Activated T-cell treated with anti-CD3 and anti-CD28 coated beads, Interleukin-2, amount 50 U/mL, for 72 hours (primary cell): Measurements from ENCODE around the gene LIME1. TPM values are rescaled to one million over a fixed set of nuclear protein-coding genes. Genes with fewer than 3 reads are reported as not detected.

ENCODE experiments used
- ATAC-seq, 2 donors: fragments of 150-1000 bp; cut with Tn5 transposase; replicated peaks in 1 of 2; 2 replicates each; pipeline ENCODE4 v1.10.0; 2021; ENCODE audit warnings: moderate library complexity in 2 of 2, mild to moderate bottlenecking in 1 of 2
- DNase-seq, 2 donors: peaks; one replicate each; pipeline ENCODE4 v3.0.0; 2021 to 2022; ENCODE audit warnings: mixed read lengths in 1 of 2
- H3K27ac Mint-ChIP-seq: one replicate; pipeline ENCODE4 v1.8.0; 2022; ENCODE audit warnings: mild to moderate bottlenecking, moderate library complexity, mixed read lengths
- H3K27me3 Mint-ChIP-seq: one replicate; pipeline ENCODE4 v1.8.0; 2022; ENCODE audit warnings: low read depth, mixed read lengths
- H3K36me3 Mint-ChIP-seq, 2 donors: one replicate each; pipeline ENCODE4 v1.8.0; 2022; ENCODE audit warnings: mixed read lengths in 2 of 2, mild to moderate bottlenecking in 1 of 2; ENCODE audit not compliant: insufficient read depth in 2 of 2
- H3K4me1 Mint-ChIP-seq: one replicate; pipeline ENCODE4 v1.8.0; 2022; ENCODE audit warnings: low read depth, mixed read lengths
- H3K4me3 Mint-ChIP-seq, 2 donors: one replicate each; pipeline ENCODE4 v1.8.0; 2022; ENCODE audit warnings: mild to moderate bottlenecking in 2 of 2, mixed read lengths in 2 of 2, moderate library complexity in 2 of 2
- H3K9me3 Mint-ChIP-seq, 2 donors: one replicate each; pipeline ENCODE4 v1.8.0; 2022; ENCODE audit warnings: mixed read lengths in 2 of 2
- total RNA-seq, 2 donors: library from RNA; stranded (reverse); gene quantifications; one replicate each; pipeline ENCODE4 v1.2.3, GENCODE V29; 2022

LIME1 gene
- total RNA-seq, 2 donors from 2014 or later: 13.4 to 21.1 TPM

DNA sequence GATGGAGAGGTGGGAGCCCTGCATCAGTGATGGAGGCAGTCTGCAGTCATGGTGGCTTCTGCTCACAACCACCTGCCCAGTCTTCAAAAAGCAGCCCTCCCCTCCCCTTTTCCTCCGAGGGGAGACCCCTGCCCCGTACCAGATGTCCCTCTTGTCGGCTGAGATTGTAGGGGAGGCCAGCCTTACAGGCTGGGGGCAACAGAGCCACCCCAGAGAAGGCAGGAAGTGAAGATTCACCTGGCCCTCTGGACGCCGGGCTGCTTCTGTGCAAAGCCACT lies 35.5 kb upstream of the LIME1 start:
- no peaks in the 10 kb centered on the region for H3K9me3 Mint-ChIP-seq
- no peaks in the 10 kb centered on the region for H3K27me3 Mint-ChIP-seq
- ATAC-seq: no peak
- H3K36me3 Mint-ChIP-seq: peaks cover 1 to 4% of the 10 kb centered on the region in 2 donors
- peaks cover 12% of the 10 kb centered on the region for H3K4me1 Mint-ChIP-seq
- peak overlapping the region; percentile 57 for H3K27ac Mint-ChIP-seq
- DNase-seq: no peak
- no peak overlapping the region for H3K4me3 Mint-ChIP-seq

DNA sequence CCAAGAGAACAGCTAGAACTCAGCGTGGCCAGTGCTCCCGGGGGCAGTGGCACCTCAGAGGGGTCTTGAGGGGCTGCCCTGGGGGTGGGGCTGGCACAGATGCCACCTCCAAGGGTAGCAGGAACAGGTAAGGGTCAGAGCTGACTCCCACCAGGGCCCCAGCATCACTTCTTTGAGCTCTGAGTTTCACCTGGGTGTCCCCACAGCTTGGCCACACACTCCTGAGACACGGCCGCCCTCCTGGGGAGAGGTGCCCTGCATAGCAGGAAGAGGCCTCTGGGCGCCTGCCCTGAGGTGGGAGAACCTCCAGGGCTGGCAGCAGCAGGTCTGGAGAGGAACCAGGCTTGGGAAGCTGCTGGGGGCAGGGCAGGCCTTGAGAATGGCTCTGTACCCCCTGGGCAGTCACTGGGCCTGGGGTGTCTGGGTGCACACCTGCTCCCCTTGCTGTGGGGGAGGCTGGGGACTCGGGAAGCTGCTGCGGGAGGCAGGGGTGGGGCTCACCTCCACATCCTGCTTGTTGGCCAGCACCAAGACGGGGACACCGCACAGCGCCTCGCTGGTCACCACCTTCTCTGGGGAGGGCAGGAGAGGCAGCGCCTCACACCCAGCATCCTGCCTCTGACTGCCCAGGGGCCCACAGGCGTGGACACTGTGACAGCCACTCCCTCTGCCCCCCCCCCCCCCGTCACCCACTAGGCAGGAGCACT lies 35.0 kb upstream of the LIME1 start:
- Mint-ChIP-seq H3K36me3 (peaks cover 1 to 7% of the 10 kb centered on the region in 2 donors), H3K27ac (peak overlapping the region; percentile 57)

DNA sequence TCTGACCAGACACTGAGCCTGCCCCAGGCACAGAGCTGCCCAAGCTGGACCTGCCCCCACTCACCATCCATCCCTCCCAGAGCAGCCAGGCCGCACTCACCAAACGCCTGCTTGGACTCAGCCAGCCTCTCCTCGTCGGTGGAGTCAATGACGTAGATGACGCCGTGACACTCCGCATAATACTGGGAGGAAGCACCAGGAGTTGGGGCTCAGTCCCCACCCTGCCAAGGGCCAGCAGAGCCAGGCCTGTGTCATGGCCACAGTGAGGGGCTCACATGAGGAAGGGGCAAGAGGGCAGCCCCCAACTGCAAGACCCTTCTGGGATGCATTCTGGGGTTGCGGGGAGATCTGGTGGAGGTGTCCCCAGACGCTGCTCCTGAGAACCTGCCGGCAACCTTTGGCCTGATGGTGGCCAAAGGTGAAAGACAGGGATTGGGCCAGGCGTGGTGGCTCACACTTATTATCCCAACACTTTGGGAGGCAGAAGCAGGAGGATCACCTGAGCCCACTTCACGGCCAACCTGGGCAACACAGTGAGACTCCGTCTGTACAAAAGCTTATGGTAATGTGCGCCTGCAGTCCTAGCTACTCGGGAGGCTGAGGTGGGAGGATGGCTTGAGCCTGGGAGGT lies 34.3 kb upstream of the LIME1 start:
- DNase-seq (no peak), ATAC-seq (no peak)
- Mint-ChIP-seq H3K27ac (peak overlapping the region; percentile 60), H3K4me3 (no peak overlapping the region), H3K27me3 (no peaks in the 10 kb centered on the region), H3K4me1 (peaks cover 15% of the 10 kb centered on the region), H3K36me3 (peaks cover 1 to 8% of the 10 kb centered on the region in 2 donors), H3K9me3 (no peaks in the 10 kb centered on the region)

More for the DNA sequence above, 35.0 kb upstream of the LIME1 start:
- no peak overlapping the region for H3K4me3 Mint-ChIP-seq
- H3K27me3 Mint-ChIP-seq: no peaks in the 10 kb centered on the region
- no peak for DNase-seq
- H3K4me1 Mint-ChIP-seq: peaks cover 12% of the 10 kb centered on the region
- no peak for ATAC-seq
- H3K9me3 Mint-ChIP-seq: no peaks in the 10 kb centered on the region

DNA sequence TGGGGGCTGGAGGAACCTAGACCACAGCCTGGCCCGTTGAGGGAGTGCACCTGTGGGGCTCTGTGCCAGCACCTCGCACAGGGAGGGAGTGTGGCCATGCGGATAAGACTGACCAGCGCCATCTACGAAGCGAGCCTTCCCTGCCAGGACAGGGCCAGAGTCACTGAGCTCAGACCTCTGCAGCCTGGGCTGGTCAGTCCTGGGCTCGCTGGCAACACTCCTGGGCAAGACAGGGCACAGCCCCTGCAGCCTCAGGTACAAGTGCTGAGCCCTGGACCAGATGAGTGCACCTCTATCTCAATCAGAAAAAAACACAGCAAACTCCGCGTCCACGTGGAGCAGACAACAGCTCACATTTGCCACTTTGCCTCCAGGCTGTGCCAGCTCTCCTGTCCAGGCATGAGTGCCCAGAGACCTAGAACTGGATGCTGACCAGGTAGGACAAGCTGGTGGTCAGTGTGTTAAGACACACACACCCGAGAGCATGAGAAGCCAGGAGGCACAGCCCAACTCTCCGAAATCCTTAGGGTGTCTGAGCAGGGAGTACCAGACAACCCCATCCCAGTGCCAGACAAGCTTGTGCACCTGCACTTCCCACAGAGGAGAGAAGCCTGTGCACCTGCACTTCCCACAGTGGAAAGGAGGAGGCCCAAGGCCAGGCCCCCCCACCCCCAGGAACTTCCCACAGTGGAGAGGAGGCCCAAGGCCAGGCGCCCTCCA lies 33.6 kb upstream of the LIME1 start:
- Mint-ChIP-seq H3K27me3 (no peaks in the 10 kb centered on the region), H3K4me1 (peaks cover 15% of the 10 kb centered on the region), H3K27ac (no peak overlapping the region), H3K9me3 (no peaks in the 10 kb centered on the region), H3K36me3 (peaks cover 1 to 8% of the 10 kb centered on the region in 2 donors), H3K4me3 (no peak overlapping the region)
- ATAC-seq: no peak
- no peak for DNase-seq

DNA sequence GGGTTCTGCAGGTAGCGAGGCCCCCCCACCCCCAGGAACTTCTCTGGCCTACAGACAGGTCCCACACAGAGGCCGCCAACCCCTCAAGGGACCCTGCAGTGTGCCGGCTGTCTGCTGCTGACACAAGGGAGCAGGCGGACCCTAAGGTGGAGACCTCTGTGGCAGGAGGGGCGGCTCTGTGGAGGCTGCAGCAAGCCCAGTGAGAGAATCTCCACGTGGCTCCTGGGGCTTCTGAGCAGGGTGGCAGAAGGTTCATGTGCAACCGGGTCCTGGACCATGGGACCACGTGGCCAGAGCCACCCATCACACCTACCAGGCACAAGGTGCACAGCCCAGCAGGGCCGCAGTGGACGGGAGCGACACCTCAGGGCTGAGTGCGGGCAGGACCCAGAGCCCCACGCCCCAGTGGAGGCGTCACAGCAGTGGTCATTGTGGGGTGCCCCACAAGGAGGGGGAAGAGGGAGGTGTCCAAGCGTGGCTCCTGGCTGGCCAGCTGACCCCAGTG lies 32.9 kb upstream of the LIME1 start:
- ATAC-seq: no peak
- Mint-ChIP-seq H3K4me1 (peaks cover 17% of the 10 kb centered on the region), H3K27ac (no peak overlapping the region), H3K4me3 (no peak overlapping the region), H3K27me3 (no peaks in the 10 kb centered on the region), H3K36me3 (peaks cover 1 to 8% of the 10 kb centered on the region in 2 donors), H3K9me3 (no peaks in the 10 kb centered on the region)
- no peak for DNase-seq

DNA sequence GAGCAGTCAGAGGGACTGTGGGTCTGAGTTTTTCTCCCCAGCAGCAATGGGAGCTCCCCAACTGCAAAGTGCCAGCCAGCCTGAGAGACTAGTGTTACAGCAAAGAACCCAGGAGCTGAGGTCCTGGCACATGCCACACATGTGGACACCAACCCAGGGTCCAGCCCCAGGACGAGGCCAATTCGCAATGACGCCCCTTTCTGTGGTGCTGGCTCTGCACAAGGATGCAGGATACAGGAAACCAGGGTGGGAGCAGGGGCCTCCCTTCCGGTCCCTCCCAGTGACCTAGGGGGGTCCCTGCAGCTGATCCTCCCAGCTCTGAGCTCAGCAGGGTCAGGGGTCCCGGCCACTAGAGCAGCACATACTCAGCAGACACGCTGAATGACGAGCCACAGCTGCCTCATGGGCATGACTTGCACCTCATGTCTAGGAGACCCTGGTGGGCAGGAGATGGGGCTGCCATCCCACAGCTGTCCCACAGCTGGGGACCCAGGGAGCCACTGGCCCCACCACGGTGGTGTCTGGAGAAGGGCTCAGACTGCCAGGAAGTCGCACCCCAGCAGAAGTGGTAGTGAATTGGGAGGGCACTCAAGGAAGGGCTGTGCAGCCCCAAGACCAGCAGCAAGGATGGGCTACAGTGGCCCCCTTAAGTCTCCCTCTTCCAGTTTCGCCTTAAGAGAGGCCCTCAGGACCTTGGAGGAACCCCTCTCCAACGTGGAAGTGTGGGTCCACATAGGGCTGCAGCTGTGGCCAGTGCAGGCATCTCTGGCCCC lies 32.3 kb upstream of the LIME1 start:
- H3K36me3 Mint-ChIP-seq: peaks cover 1 to 8% of the 10 kb centered on the region in 2 donors
- no peaks in the 10 kb centered on the region for H3K9me3 Mint-ChIP-seq
- H3K4me3 Mint-ChIP-seq: no peak overlapping the region
- no peak for ATAC-seq
- DNase-seq: no peak
- H3K27ac Mint-ChIP-seq: peak overlapping the region; percentile 70
- H3K27me3 Mint-ChIP-seq: no peaks in the 10 kb centered on the region
- peaks cover 22% of the 10 kb centered on the region for H3K4me1 Mint-ChIP-seq

DNA sequence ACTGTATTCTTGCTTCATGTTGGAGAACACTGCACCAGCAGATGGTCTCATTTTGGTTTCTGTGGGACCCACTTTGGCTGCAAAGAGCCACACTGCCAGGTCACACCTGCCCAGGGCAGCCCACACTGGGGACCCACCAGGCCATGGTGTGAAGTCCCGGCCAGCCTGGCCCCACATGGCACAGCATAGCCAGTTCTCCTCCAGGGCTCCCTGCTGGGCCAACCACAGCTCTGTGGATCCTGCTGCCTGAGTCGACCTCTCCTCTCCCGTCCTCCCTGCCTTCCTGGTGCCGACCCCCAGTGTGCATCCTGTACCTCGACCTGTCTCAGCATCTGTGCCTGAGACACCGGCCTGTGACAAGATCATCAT lies 31.7 kb upstream of the LIME1 start:
- H3K4me1 Mint-ChIP-seq: peaks cover 22% of the 10 kb centered on the region
- DNase-seq (no peak), ATAC-seq (no peak)
- no peaks in the 10 kb centered on the region for H3K9me3 Mint-ChIP-seq
- no peaks in the 10 kb centered on the region for H3K27me3 Mint-ChIP-seq
- H3K27ac Mint-ChIP-seq: no peak overlapping the region
- H3K36me3 Mint-ChIP-seq: peaks cover 1 to 8% of the 10 kb centered on the region in 2 donors
- no peak overlapping the region for H3K4me3 Mint-ChIP-seq

DNA sequence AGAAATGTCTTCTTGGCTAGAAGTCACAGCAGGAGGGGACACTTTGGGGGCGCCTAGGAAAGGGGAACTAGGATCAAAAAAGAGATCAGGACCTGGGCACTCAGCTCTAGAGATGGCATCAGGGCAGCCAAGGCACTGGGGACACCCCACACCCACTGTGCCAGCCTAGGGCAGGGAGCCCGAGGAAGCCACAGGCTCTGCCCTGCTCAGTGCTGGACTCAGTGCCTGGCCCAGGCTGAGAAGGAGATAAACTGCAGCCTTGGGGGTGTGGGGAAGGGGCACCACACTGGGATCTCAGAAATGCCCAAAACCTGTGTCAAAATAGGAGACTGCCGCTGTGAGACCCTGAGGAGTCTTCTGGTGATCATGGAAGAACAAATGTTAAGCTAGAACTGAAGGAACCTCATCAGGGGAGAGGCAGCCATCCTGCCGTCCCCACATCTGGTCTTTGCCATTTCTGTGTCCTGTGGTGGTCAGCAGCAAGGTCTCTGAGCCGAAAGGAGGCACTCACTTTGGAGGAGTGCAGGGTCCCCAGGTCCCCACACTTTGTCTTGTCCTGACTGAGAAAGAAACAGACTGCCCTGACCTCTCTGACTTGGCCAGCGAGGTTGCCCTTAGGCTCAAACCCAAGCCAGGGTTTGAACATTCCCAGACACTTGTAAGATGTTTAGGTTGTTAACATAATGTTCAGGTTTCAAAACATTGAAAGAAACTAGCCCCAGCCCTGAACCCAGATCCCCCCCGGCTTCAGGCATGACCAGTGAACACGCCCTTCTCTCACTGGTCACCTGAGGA lies 31.0 kb upstream of the LIME1 start:
- DNase-seq: no peak
- Mint-ChIP-seq H3K9me3 (no peaks in the 10 kb centered on the region), H3K27me3 (no peaks in the 10 kb centered on the region), H3K4me1 (peaks cover 28% of the 10 kb centered on the region), H3K4me3 (peak overlapping the region in 1 of 2 donors; percentile 84), H3K27ac (no peak overlapping the region), H3K36me3 (peaks cover 1 to 10% of the 10 kb centered on the region in 2 donors)
- no peak for ATAC-seq

DNA sequence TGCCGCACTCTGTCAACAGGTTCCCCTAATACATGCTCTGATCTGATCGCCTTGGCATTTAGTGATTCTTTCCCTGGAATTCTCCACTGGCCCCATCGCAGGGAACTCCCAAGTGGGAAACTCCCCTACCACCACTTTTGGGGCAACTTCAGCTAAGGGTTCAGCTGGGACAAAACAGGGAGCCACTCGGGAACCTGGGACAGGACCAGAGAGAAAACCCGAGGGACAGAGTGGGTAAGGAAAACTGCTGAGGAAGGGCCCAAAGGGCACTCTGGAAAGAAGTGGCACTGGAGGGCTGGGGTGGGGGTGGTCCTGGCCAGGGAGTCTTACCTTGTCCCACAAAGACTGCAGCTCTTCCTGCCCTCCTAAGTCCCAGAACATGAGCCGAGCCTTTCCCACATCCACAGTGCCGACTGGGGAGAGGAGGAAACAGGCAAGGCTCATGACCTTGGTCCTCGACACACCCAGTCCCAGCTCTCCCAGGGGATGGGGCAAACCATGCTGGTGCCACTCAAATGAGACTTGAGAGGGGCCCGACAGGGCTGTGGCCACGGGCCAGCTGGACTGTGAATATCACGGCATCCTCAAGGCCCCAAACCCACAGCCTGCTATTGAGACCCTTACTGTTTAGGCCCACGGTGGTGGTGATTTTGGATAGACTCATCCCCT lies 30.3 kb upstream of the LIME1 start:
- ATAC-seq (no peak), DNase-seq (no peak)
- Mint-ChIP-seq H3K36me3 (peaks cover 1 to 17% of the 10 kb centered on the region in 2 donors), H3K27ac (peak overlapping the region; percentile 19), H3K4me3 (peak overlapping the region; percentile 84 to 90), H3K9me3 (no peaks in the 10 kb centered on the region), H3K27me3 (no peaks in the 10 kb centered on the region), H3K4me1 (peaks cover 35% of the 10 kb centered on the region)

DNA sequence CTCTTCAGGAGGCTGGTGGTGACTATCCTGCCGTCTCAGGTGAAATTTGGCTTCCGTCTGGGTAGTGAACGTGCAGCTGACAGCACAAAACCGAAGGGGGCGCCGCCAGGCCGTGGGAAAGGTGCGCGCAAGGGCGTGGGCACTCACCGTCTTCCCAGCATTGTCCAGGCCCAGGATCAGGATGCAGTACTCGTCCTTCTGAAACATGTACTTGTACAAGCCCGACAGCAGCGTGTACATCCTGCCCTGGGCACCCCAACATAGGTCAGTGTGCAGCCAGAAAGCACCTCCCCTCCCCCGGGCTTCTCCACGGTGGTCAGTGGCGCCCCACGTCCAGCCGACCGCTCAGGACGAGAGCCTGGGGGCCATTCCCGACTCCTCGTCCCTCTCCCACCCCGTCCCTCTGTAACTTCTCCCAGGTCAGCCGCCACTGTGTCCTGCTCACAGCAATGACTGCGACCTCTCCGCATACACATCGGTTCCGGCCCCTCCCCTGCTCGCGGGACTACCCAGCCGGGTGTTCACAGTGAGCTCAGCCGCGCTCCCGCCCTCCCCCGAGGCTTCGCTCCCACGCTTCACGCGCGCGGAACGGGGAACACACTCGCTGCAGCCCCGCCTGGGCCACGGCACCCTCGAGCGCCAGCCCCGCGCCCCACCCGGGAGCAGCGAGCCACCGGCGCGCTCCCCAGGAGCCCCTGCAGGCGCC lies 29.5 kb upstream of the LIME1 start:
- Mint-ChIP-seq H3K4me3 (peak overlapping the region; percentile 84 to 90), H3K4me1 (peaks cover 44% of the 10 kb centered on the region), H3K9me3 (peaks cover 0 to under 1% of the 10 kb centered on the region in 2 donors), H3K27ac (peak overlapping the region; percentile 3), H3K36me3 (peaks cover 1 to 24% of the 10 kb centered on the region in 2 donors), H3K27me3 (no peaks in the 10 kb centered on the region)
- DNase-seq (peak; percentile 73 to 75), ATAC-seq (peak; percentile 66)

DNA sequence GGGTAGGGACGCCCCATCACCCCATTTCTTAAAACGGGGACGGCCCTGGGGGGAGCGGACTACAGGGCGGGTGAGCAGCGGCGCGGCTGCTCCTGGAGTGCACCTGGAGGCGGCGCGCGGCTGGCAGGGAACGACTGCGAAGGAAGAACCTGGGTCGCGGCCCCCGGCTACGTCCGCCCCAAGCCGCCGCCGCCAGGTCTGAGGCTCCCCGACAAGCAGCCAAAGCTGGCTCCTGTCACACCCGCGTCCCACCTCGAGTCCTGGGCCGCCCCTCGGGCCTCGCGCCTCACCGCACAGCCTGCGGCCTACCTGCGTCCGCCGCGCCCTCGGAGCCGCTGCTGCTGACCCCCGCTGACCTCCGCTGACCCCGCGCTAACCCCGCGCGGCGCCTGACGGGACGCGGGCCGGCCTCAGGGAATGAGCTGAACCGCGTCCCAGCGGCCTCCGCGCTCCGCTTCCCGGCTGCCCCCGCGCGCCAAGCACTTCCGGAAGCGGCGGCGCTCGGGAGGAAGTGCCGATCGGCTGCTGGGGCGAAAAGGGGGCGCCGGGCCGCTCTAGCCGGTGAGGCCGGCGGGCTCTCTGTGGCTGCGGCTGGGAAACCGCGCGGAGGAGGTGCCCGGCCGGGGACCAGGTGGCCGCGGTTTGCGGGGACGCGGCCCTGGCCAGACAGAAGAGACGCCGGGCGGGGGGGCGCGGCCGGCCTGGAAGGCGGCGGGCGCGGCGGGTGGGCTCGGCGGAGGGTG lies 28.7 kb upstream of the LIME1 start, which contains the start of the genes ARFRP1 and ZGPAT:
Gene ARFRP1 (minus strand): TSS at position 419 of the 743 bp plus-strand sequence. CDS start 885 bp downstream, outside the sequence.
Gene ZGPAT (plus strand): TSS at position 482 of the 743 bp plus-strand sequence. CDS start 542 bp downstream, outside the sequence.
- ATAC-seq (peak; percentile 89 to 90), DNase-seq (peak; percentile 87 to 94)
- Mint-ChIP-seq H3K9me3 (peaks cover 2 to 5% of the 10 kb centered on the region in 2 donors), H3K27me3 (no peaks in the 10 kb centered on the region), H3K4me1 (peaks cover 51% of the 10 kb centered on the region), H3K36me3 (peaks cover 6 to 31% of the 10 kb centered on the region in 2 donors), H3K27ac (peak within 1 kb of the TSS; percentile 77), H3K4me3 (peak within 1 kb of the TSS; percentile 94 to 96)
